ENCODE data around the gene WDR86. TPM values are rescaled to one million over a fixed set of nuclear protein-coding genes. Genes with fewer than 3 reads are reported as not detected.

Gene WDR86
- polyA plus RNA-seq, 2 of the 4 experiments (the other 2 are of a cell fraction): 0.17 to 0.19 TPM

DNA sequence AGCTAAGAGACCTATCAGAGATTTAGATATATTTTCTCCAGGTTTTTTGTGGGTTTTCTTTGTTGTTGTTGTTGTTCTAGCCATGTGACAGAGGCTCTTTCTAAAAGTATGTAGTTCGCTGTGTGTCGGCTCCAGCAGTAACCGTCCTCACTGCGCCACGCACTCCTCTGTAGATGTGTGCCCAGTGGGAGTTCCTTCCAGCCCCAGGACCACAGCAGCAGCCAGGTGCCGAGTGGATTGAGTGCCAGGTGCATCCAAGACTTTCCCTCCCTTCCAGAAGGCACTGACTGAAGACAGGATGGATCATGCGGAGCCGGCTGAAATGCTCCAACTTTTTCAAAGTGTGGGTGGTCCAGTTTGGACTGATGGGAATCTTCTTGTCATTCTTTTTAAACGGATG is 31.8 kb downstream of the WDR86 start:
- no peak overlapping the region for H3K4me2 ChIP-seq
- no peak for DNase-seq (ENCODE audit: low read depth in 1 of 2, low spot score in 1 of 2)
- no peak overlapping the region for H3K4me3 ChIP-seq
- H3K9me3 ChIP-seq: no peaks in the 10 kb centered on the region
- ChIA-PET POLR2A (no interaction called here), CTCF (interaction anchor here (1.0 to 21.5 kb wide), 3 partner anchors 10 to 70 kb away, joined by 6 to 438 read pairs (median 24); partner anchors contain the start of gene CRYGN)
- H3K27ac ChIP-seq: no peak overlapping the region
- no peak for ATAC-seq
- TF ChIP-seq CEBPB (IDR thresholded peaks at IDR 0.05) (no peak), POLR2A (IDR thresholded peaks at IDR 0.05; ENCODE audit: low read length) (no peak), NPAS2 (CRISPR knock-in tag; IDR thresholded peaks at IDR 0.05; ENCODE audit: borderline replicate concordance) (no peak)
- FAIRE-seq: no peak
- WGBS (ENCODE audit: missing lambda C conversion rate): 97% methylated on average over 9 of the region's 9 CpGs
- 0 out of 3 replicates have a peak, but pooled peaks cover 2% of the 10 kb centered on the region for H3K4me1 ChIP-seq

DNA sequence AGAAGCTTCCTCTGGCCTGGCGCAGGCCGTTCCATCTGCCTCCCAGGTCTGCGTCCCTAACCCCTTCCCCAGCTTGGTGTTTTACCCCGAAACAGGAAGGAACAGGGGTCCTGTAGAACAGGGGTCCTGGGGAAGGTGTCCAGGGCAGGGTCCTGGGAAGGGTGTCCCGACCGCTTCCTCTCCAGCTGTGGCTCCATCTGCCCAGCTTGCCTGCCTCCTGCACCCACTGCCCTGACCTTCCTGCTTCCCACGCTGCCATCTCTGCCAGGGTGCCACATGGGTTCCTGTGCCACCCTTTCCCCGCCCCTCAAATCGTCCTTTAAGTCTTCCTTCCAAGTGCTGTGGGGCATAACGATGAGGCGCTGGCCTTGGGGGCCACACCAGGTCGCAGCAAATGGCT is 32.4 kb downstream of the WDR86 start:
- H3K4me1 ChIP-seq: 0 out of 3 replicates have a peak, but pooled peaks cover 2% of the 10 kb centered on the region
- no peak overlapping the region for H3K27ac ChIP-seq
- DNase-seq (ENCODE audit: low read depth in 1 of 2, low spot score in 1 of 2) (no peak), FAIRE-seq (no peak), ATAC-seq (no peak)
- no peak for TF ChIP-seq NFE2L2 (conservative IDR thresholded peaks at IDR 0.05; ENCODE audit: low read length)
- TF ChIP-seq HOXB13 (CRISPR knock-in tag; IDR thresholded peaks at IDR 0.05; ENCODE audit: low read depth): no peak
- TF ChIP-seq, protein P1, sequence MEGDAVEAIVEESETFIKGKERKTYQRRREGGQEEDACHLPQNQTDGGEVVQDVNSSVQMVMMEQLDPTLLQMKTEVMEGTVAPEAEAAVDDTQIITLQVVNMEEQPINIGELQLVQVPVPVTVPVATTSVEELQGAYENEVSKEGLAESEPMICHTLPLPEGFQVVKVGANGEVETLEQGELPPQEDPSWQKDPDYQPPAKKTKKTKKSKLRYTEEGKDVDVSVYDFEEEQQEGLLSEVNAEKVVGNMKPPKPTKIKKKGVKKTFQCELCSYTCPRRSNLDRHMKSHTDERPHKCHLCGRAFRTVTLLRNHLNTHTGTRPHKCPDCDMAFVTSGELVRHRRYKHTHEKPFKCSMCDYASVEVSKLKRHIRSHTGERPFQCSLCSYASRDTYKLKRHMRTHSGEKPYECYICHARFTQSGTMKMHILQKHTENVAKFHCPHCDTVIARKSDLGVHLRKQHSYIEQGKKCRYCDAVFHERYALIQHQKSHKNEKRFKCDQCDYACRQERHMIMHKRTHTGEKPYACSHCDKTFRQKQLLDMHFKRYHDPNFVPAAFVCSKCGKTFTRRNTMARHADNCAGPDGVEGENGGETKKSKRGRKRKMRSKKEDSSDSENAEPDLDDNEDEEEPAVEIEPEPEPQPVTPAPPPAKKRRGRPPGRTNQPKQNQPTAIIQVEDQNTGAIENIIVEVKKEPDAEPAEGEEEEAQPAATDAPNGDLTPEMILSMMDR (IDR thresholded peaks at IDR 0.05): no peak
- TF ChIP-seq MYC (IDR thresholded peaks at IDR 0.05; ENCODE audit: borderline replicate concordance, low read length): no peak
- no peak for TF ChIP-seq EHMT2 (IDR thresholded peaks at IDR 0.05; ENCODE audit: low read depth)
- TF ChIP-seq, protein P2, sequence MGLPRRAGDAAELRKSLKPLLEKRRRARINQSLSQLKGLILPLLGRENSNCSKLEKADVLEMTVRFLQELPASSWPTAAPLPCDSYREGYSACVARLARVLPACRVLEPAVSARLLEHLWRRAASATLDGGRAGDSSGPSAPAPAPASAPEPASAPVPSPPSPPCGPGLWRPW (IDR thresholded peaks at IDR 0.05): no peak
- TF ChIP-seq, protein P3, sequence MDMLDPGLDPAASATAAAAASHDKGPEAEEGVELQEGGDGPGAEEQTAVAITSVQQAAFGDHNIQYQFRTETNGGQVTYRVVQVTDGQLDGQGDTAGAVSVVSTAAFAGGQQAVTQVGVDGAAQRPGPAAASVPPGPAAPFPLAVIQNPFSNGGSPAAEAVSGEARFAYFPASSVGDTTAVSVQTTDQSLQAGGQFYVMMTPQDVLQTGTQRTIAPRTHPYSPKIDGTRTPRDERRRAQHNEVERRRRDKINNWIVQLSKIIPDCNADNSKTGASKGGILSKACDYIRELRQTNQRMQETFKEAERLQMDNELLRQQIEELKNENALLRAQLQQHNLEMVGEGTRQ (IDR thresholded peaks at IDR 0.05): no peak
- no peak for TF ChIP-seq HDAC2 (IDR thresholded peaks at IDR 0.05)
- CTCF ChIA-PET: interaction anchor here (5.3 to 21.5 kb wide), 2 partner anchors 9 to 70 kb away, joined by 24 to 438 read pairs; partner anchors contain the start of gene CRYGN
- H3K4me3 ChIP-seq: no peak overlapping the region
- POLR2A ChIA-PET: no interaction called here
- H3K4me2 ChIP-seq: no peak overlapping the region
- H3K9me3 ChIP-seq: no peaks in the 10 kb centered on the region
- WGBS (ENCODE audit: missing lambda C conversion rate): 87% methylated on average over 12 of the region's 12 CpGs

DNA sequence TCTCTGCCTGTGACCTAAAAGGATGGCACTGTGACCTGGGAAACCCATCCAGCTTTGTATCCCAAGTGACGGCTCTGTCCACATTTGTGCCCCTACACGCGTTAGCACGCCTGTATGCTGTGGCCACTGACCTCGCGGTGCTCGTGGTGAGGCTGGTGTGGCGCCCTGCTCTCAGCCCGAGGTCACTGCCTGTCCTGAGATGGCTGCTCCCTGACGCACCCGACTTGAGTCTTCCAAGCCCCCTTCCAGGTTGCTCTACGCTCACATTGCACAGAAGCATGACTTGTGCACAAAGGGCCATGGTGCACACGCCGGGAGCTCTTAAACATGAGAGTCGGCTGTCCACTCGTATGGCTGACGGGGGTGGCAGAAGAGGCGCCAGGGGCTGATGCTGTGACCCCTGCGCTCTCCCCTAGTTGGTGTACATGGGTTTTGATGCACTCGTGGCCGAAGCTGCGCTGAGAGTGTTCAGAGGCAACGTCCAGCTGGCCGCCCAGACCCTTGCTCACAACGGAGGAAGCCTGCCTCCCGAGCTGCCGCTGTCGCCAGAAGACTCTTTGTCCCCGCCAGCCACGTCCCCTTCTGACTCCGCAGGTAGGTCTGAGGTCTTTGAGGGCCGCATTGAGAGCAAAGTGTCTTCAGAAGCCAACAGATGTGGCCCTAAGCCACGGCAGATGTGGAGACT is 33.5 kb downstream of the WDR86 start:
- DNase-seq (ENCODE audit: low read depth in 1 of 2, low spot score in 1 of 2) (no peak), ATAC-seq (no peak), FAIRE-seq (no peak)
- H3K4me2 ChIP-seq: no peak overlapping the region
- ChIA-PET CTCF (interaction anchor here (1.2 to 21.5 kb wide), 3 partner anchors 8 to 71 kb away, joined by 4 to 438 read pairs (median 24); partner anchors contain the start of gene CRYGN), POLR2A (no interaction called here)
- TF ChIP-seq KDM5A (IDR thresholded peaks at IDR 0.05) (no peak), FOXS1 (CRISPR knock-in tag; IDR thresholded peaks at IDR 0.05) (no peak)
- no peaks in the 10 kb centered on the region for H3K9me3 ChIP-seq
- H3K27ac ChIP-seq: no peak overlapping the region
- 92% methylated on average over 32 of the region's 33 CpGs for WGBS (ENCODE audit: missing lambda C conversion rate)
- no peaks in the 10 kb centered on the region for H3K4me1 ChIP-seq
- H3K4me3 ChIP-seq: no peak overlapping the region

DNA sequence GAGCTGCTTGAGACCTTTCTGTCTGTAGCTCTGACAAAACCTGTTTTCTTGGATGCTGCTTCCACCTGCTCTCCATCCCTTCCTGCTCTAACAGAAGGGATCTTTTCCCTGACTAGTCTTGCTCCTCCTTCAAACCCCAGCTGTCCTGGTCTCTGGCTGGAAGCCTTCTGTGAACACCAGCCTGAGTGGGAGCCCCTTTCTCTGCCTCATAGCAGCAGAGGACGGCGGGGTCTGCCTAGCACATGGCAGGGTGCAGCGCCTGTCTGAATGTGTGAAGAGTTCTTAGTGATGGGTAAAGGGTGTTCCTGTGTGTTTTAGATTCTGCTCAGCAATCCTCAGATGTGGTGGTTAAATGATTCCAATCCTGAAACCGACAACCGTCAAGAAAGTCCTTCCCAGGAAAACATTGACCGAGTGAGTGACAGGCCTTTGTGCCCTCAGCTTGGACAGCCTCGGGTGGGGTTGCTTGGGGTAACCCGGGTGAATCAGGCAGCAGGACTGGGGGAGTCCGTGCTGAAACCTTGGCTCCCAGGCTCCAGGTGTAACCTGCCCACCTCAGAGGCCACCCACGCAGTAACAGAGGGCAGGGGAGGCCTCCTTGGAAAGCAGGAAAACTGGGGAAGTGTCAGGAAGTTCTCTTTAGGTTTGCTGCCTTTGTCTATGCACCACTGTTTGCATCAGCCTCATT is 34.2 kb downstream of the WDR86 start:
- CTCF ChIA-PET: interaction anchor here (1.2 to 21.5 kb wide), 4 partner anchors 9 to 72 kb away, joined by 3 to 438 read pairs (median 4); partner anchors contain the start of gene CRYGN
- no peak for FAIRE-seq
- ATAC-seq: no peak
- Histone ChIP-seq H3K9me3 (no peaks in the 10 kb centered on the region), H3K4me1 (no peaks in the 10 kb centered on the region), H3K4me2 (no peak overlapping the region), H3K4me3 (no peak overlapping the region), H3K27ac (no peak overlapping the region)
- DNase-seq (ENCODE audit: low read depth in 1 of 2, low spot score in 1 of 2): no peak
- TF ChIP-seq HEYL (CRISPR knock-in tag; IDR thresholded peaks at IDR 0.05) (no peak), FOSB (CRISPR knock-in tag; IDR thresholded peaks at IDR 0.05) (no peak), HDAC2 (IDR thresholded peaks at IDR 0.05) (no peak), ZC3H11A (IDR thresholded peaks at IDR 0.05) (no peak), CBX8 (IDR thresholded peaks at IDR 0.05) (no peak)
- 83% methylated on average over 9 of the region's 10 CpGs for WGBS (ENCODE audit: missing lambda C conversion rate)
- POLR2A ChIA-PET: no interaction called here

Data from A549 (cell line).